ENCODE results near the gene WBP2NL.

Gene WBP2NL

DNA sequence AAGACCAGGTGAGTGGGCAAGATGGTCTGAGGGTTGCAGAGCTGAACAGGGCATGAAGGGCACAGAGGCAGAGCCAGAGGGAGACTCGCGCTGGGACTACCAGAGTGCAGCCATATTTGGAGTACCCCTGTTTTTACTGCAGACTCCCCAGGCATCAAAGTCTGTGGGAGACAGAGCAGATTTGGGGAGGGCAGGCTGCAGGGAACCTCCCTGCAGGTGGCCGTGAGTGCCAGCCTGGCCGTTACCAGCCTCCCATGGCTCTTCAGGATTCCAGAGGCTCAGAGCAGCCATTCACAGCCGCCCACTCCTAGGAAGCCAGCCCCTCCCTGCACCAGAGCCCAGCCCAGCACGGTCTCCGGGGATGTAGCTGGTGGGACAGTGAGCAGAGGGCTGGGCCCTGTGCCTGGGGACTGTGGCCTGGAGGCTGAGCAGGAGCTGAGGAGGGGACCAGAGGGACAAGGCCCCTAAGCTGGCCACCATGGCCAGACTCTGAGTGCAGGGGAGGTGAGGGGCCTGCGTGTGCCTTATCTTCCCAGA is 29.4 kb upstream of the WBP2NL start, which contains the start of gene SEPTIN3:
TSS of gene SEPTIN3 (plus strand) at position 334 of the 537 bp plus-strand sequence. CDS start 2,050 bp downstream, outside the sequence.
- no peak for TF ChIP-seq SIN3A (IDR thresholded peaks at IDR 0.05; ENCODE audit: borderline replicate concordance, insufficient read depth, low read length)
- no peak for TF ChIP-seq POLR2AphosphoS5 (IDR thresholded peaks at IDR 0.05; ENCODE audit: low read depth, low read length)
- no peak for TF ChIP-seq REST (IDR thresholded peaks at IDR 0.05; ENCODE audit: insufficient read depth in 1 of 2, low read depth in 2 of 2, low read length in 2 of 2)
- TF ChIP-seq TAF1 (IDR thresholded peaks at IDR 0.05; ENCODE audit: borderline replicate concordance, insufficient read depth, low read length): no peak
- TF ChIP-seq FOXP2 (optimal IDR thresholded peaks at IDR 0.05; ENCODE audit: borderline replicate concordance, extremely low read depth, extremely low read length, insufficient read depth): no peak

DNA sequence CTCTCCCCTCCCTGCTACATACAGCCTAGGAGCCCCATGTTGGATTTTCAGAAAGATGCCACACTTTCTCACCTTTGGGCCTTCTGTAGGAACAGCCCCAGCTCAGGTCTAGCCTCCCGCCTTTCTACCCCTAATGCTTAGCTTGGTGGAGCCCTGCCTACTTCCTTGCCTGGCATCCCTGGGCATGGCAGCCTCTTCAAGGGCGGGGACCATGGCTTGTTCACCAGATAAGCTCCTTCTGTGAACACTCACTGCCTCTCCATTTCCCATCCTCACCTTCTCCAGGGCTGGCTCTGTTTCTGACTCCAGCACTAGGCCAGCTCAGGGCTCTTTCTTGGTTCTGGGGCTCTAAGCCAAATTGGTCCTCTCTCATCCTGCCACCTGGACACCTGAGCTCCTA is 28.0 kb upstream of the WBP2NL start:
- no peak for TF ChIP-seq SIN3A (IDR thresholded peaks at IDR 0.05; ENCODE audit: borderline replicate concordance, insufficient read depth, low read length)
- no peak for TF ChIP-seq FOXP2 (optimal IDR thresholded peaks at IDR 0.05; ENCODE audit: borderline replicate concordance, extremely low read depth, extremely low read length, insufficient read depth)
- TF ChIP-seq REST (IDR thresholded peaks at IDR 0.05; ENCODE audit: insufficient read depth in 1 of 2, low read depth in 2 of 2, low read length in 2 of 2): no peak
- TF ChIP-seq POLR2AphosphoS5 (IDR thresholded peaks at IDR 0.05; ENCODE audit: low read depth, low read length): no peak
- TF ChIP-seq TAF1 (IDR thresholded peaks at IDR 0.05; ENCODE audit: borderline replicate concordance, insufficient read depth, low read length): no peak

- TF ChIP-seq TAF1 (IDR thresholded peaks at IDR 0.05; ENCODE audit: borderline replicate concordance, insufficient read depth, low read length): no peak
- no peak for TF ChIP-seq FOXP2 (optimal IDR thresholded peaks at IDR 0.05; ENCODE audit: borderline replicate concordance, extremely low read depth, extremely low read length, insufficient read depth)
- no peak for TF ChIP-seq REST (IDR thresholded peaks at IDR 0.05; ENCODE audit: insufficient read depth in 1 of 2, low read depth in 2 of 2, low read length in 2 of 2)
- no peak for TF ChIP-seq POLR2AphosphoS5 (IDR thresholded peaks at IDR 0.05; ENCODE audit: low read depth, low read length)
- TF ChIP-seq SIN3A (IDR thresholded peaks at IDR 0.05; ENCODE audit: borderline replicate concordance, insufficient read depth, low read length): no peak
These were observed 27.2 kb upstream of the WBP2NL start for GRCh38 chr22:41971431-41971830.

GRCh38 chr22:41974691-41975290 is 23.8 kb upstream of the WBP2NL start:
- TF ChIP-seq SIN3A (IDR thresholded peaks at IDR 0.05; ENCODE audit: borderline replicate concordance, insufficient read depth, low read length): no peak
- TF ChIP-seq REST (IDR thresholded peaks at IDR 0.05; ENCODE audit: insufficient read depth in 1 of 2, low read depth in 2 of 2, low read length in 2 of 2): no peak
- TF ChIP-seq POLR2AphosphoS5 (IDR thresholded peaks at IDR 0.05; ENCODE audit: low read depth, low read length): no peak
- no peak for TF ChIP-seq TAF1 (IDR thresholded peaks at IDR 0.05; ENCODE audit: borderline replicate concordance, insufficient read depth, low read length)
- no peak for TF ChIP-seq FOXP2 (optimal IDR thresholded peaks at IDR 0.05; ENCODE audit: borderline replicate concordance, extremely low read depth, extremely low read length, insufficient read depth)

All from PFSK-1 (cell line).